C4-2B (cell line): ENCODE results near the gene NAV2.
A peak's percentile ranks its signal among the peaks of the same experiment; 100 is the strongest.

Experiments used
- H3K27ac ChIP-seq: fragments of 450-650 bp; 2 replicates; pipeline ENCODE4 v1.5.1; 2017
- ZFX ChIP-seq: fragments of 450-650 bp; IDR thresholded peaks from 2 replicates; pipeline ENCODE4 v1.6.1; 2017
- TF ChIP-seq, protein P1 (sequence below): fragments of 450-650 bp; conservative IDR thresholded peaks from 2 replicates; pipeline ENCODE4 v1.5.1; 2017; ENCODE audit warnings: mild to moderate bottlenecking

Gene NAV2

DNA sequence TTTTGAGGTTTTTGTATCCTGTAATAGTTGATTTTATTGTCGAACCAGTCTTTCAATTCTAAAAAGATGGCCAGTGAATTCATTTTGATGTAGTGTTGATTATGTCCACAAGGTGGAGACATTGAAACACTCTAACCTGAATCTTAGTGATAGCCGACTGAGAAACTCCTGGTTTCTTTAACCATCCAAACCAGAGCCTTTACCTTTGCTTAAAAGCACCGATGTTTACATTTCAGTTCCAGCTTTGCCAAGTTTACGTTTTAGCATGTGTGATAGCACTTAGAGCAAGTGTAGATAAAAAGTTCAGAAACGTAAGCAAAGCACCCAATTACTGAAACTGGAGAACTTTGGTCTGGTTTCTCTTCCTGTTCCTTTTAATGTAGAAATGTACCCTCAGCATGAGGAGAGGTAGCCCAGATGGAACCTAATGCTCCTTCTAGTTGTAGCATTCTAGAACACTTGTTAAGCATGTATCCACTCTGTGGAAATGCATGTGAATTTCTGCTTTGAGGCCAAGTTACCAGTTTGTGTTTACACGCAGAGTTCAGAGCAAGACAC lies 239.0 kb downstream of the NAV2 start:
- no peak for TF ChIP-seq ZFX
- TF ChIP-seq, protein P1, sequence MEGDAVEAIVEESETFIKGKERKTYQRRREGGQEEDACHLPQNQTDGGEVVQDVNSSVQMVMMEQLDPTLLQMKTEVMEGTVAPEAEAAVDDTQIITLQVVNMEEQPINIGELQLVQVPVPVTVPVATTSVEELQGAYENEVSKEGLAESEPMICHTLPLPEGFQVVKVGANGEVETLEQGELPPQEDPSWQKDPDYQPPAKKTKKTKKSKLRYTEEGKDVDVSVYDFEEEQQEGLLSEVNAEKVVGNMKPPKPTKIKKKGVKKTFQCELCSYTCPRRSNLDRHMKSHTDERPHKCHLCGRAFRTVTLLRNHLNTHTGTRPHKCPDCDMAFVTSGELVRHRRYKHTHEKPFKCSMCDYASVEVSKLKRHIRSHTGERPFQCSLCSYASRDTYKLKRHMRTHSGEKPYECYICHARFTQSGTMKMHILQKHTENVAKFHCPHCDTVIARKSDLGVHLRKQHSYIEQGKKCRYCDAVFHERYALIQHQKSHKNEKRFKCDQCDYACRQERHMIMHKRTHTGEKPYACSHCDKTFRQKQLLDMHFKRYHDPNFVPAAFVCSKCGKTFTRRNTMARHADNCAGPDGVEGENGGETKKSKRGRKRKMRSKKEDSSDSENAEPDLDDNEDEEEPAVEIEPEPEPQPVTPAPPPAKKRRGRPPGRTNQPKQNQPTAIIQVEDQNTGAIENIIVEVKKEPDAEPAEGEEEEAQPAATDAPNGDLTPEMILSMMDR: peak; percentile 85
- no peak overlapping the region for H3K27ac ChIP-seq

DNA sequence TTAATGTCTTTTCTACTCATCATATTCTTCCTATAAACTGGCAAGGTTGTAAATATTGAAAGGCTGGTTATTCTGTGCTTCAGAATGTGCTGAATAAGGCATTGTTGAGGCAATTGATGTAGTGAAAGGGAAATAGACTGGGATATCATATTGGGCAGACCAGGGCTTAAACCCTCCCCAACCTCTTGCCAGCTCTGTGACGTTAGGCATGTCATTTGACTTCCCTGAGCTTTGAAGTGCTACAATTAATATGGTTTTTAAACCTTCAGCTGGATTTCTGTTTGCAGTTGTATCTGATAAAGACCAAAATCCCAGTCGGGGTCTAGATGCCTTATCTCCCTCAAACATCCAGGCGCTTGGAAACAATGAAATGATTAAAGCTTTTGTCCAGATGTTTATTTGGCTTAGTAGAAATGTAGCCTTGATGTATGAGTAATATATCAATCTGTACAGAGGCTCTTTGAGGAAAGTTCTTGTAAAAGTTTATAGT lies 239.5 kb downstream of the NAV2 start:
- TF ChIP-seq ZFX: no peak
- TF ChIP-seq, protein P1: no peak

DNA sequence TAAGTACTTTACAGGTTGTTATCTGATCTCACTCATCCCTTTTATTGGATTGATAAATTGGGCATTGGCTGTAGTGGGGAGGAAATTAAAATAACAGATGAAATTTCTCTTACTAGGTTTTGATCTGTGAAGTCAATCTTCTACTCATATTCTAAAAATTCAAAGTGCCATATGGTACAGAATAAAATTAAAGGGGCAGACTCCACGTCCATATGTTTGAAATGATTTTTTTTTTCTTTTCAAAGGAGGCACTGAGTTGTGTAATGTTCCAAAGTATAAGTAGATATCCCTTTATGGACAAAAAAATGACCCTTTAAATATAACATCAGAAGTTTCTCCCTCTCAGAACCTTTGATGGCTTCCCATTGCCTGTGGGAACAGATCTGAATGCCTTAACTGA lies 240.3 kb downstream of the NAV2 start:
- TF ChIP-seq, protein P1: no peak
- no peak for TF ChIP-seq ZFX
- H3K27ac ChIP-seq: no peak overlapping the region

More for the DNA sequence above, 239.5 kb downstream of the NAV2 start:
- no peak overlapping the region for H3K27ac ChIP-seq

DNA sequence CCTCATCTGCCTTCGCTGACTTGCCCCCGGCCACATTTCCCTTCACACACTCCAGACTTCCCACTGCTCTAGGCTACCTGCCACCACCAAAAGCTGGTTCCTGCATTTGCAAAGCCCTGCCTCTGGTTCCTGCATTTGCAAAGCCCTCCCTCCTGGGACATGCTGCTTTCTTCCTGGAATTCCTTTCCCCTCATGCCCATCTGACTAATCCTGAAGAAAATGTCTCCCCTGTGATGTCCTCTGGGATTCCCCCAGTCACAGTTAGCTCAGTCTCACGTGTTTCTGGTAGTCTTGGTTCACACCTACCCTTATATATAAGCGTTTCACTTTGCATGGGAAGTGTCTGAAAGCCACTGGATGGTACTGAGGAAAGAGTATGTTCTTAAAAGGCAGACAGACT lies 240.7 kb downstream of the NAV2 start:
- TF ChIP-seq ZFX: no peak
- TF ChIP-seq, protein P1: no peak
- H3K27ac ChIP-seq: no peak overlapping the region

DNA sequence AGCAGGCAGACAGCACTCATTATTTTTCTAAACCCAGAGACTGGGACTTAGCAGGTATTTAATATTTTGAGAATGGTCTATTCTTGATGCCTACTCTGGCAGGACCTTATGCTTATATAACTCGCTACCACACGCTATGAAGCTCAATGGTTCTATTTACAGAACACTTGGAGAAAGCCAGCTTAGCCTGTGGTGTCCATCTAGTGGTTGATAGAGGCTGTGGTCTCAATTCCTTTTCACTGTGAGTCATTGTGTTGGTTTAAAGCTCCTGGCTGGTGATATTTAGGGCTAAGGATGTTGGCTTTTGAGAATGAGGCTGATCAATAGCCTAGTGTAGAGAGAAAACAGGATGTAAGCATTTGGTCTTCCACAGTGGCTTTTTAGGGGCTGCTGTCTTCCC lies 241.3 kb downstream of the NAV2 start:
- TF ChIP-seq, protein P1: peak; percentile 32; the same call in 1 of the 2 replicates
- no peak for TF ChIP-seq ZFX
- H3K27ac ChIP-seq: no peak overlapping the region

DNA sequence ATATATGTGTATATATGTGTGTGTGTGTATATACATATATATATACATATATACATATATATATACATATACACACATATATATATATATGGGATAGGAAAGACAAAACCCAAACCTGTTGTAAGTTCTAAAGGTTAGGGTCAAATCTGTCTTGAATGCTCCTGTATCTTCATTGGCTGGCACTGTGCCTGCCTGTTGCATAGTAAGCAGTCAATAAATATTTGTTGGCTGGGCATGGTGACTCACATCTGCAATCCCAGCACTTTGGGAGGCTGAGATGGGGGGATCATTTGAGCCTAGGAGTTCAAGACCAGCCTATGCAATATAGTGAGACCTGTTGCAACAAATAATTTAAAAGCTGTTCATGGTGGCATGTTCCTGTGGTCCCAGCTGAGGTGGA lies 242.3 kb downstream of the NAV2 start:
- H3K27ac ChIP-seq: no peak overlapping the region
- TF ChIP-seq, protein P1: no peak
- no peak for TF ChIP-seq ZFX

DNA sequence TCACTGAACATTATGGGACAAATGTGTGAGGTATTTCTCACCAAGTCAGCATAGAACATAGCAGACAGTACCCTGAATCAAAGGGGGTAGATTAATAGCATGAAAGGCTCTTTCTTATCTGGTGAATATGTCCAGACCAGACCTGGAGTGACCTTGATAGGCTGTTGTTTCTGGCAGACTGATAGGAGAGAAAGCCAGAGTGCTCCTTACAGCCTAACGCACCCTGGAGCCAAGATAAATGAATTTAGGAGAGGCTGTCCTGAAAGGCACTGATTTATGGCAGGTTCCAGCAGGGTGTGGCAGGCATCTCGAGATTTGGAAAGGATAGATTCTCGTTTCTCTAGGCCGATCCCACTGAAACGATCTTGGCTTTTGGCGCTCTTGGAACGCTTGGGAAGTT lies 243.0 kb downstream of the NAV2 start:
- no peak for TF ChIP-seq ZFX
- TF ChIP-seq, protein P1: no peak
- no peak overlapping the region for H3K27ac ChIP-seq
